Left ventricle myocardium inferior (tissue), 1 donor: Measurements from ENCODE around the gene SLC35A2. TPM values are rescaled to one million over a fixed set of nuclear protein-coding genes. Genes with fewer than 3 reads are reported as not detected.
A peak's percentile ranks its signal among the peaks of the same experiment; 100 is the strongest.

Experiments
- DNase-seq: peaks from one replicate; pipeline ENCODE4 v3.0.0-alpha.2; 2020
- H3K27ac ChIP-seq: fragments of 200-600 bp; replicated peaks from 2 replicates; pipeline ENCODE4 v1.8.0; 2021
- H3K27me3 ChIP-seq: fragments of 200-600 bp; 2 replicates; pipeline ENCODE4 v1.8.0; 2021; ENCODE audit warnings: low read depth
- H3K36me3 ChIP-seq: fragments of 200-600 bp; 2 replicates; pipeline ENCODE4 v1.8.0; 2021
- H3K4me1 ChIP-seq: fragments of 200-600 bp; 2 replicates; pipeline ENCODE4 v1.8.0; 2021
- H3K4me3 ChIP-seq: fragments of 200-600 bp; 2 replicates; pipeline ENCODE4 v1.8.0; 2021; ENCODE audit warnings: mild to moderate bottlenecking, moderate library complexity
- H3K9me3 ChIP-seq: fragments of 200-600 bp; replicated peaks from 2 replicates; pipeline ENCODE4 v1.8.0; 2021
- intact Hi-C: fragments of 100-400 bp; cut with micrococcal nuclease; formaldehyde crosslinking; loops from one replicate; pipeline ENCODE4 v1.11.0; 2022
- total RNA-seq: library from RNA; stranded (reverse); fragmentation: NEBNext Ultra II Directional; extraction: Animal tissue kit (Norgen Biotek cat#: 25700); gene quantifications from one replicate; pipeline ENCODE4 v1.2.1, GENCODE V29; 2021
- TF ChIP-seq, protein P1 (sequence below): fragments of 200-600 bp; IDR thresholded peaks from 2 replicates; pipeline ENCODE4 v1.8.0; 2021; ENCODE audit warnings: antibody characterized with exemption, mild to moderate bottlenecking, borderline replicate concordance
- donor health status: DM: no; HTN: yes; CAD: no; lungs with severe emphysema.

The SLC35A2 gene
- total RNA-seq, 1 donor from 2014 or later = 10.4 TPM

DNA sequence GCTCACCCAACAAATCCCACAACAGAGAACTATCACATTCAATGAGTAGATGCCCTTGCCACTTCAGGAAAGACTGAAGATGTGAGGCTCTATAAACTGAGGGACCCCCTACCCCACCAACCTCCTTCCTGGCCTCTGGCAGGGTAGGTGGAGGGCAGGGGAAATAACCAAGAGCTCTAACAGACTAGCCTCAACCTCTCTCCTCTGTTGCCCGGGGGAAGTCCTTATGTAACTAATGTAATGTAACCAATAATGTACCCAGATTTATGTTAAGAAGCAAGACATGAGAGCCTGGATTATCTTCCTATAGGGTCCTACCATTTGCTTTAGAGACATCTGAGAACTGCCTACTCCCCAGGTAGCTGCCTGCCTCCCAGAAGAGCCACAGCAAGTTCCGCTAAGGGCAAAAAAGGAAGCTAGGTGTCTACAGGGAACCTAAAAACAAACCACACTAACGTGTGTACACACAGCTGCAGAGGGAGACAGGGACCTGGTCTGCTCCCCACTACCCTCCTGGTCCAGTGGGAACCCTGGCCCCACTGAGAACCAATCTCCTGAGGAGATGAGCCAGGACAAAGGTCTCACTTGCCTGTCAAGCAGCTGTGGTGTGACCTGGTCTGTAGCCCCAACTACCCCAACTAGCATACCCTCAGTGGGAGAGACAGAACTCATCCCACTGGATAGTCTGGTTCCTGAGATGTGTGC is 28.2 kb upstream of the SLC35A2 start:
- H3K27ac ChIP-seq = no peak overlapping the region
- H3K4me1 ChIP-seq = peaks cover 42% of the 10 kb centered on the region
- intact Hi-C loops = no loop called here

DNA sequence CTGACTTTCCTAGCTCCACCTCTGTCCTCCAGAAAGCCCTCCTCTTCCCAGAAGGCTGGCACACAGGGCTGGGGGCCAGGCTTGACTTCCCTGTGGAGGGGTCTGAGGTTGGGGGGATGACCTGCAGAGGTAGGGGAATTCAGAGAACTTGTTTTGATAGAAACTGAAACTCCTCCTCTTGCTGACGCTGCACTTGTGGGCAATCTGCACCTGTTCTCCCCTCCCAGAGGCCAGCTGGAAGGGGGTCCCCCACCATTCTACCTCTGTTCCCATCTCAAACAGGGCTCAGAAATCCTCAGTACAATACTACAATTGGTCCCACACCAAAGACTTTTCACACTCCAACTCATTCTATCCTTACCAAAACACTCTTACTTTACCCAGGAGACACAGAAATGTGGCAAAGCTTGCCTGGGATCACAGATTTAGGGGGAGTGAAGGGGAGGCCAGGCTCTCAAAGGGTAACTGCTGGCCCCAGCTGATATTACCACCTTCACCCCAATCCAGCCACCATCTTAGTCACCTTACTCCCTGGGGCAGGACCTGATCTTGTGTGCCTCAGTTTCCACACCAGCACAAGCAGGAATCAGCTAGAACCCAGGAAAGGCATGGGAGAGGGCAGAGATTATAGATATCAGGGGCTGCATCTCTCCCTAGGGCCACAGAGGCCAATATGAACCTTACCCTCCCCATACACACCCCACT is 27.4 kb upstream of the SLC35A2 start:
- no peaks in the 10 kb centered on the region for H3K9me3 ChIP-seq
- no peaks in the 10 kb centered on the region for H3K27me3 ChIP-seq
- H3K4me3 ChIP-seq = no peak overlapping the region
- H3K4me1 ChIP-seq = peaks cover 42% of the 10 kb centered on the region
- peaks cover 7% of the 10 kb centered on the region for H3K36me3 ChIP-seq
- intact Hi-C loops = no loop called here
- no peak overlapping the region for H3K27ac ChIP-seq
- no peak for DNase-seq
- TF ChIP-seq, protein P1, sequence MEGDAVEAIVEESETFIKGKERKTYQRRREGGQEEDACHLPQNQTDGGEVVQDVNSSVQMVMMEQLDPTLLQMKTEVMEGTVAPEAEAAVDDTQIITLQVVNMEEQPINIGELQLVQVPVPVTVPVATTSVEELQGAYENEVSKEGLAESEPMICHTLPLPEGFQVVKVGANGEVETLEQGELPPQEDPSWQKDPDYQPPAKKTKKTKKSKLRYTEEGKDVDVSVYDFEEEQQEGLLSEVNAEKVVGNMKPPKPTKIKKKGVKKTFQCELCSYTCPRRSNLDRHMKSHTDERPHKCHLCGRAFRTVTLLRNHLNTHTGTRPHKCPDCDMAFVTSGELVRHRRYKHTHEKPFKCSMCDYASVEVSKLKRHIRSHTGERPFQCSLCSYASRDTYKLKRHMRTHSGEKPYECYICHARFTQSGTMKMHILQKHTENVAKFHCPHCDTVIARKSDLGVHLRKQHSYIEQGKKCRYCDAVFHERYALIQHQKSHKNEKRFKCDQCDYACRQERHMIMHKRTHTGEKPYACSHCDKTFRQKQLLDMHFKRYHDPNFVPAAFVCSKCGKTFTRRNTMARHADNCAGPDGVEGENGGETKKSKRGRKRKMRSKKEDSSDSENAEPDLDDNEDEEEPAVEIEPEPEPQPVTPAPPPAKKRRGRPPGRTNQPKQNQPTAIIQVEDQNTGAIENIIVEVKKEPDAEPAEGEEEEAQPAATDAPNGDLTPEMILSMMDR = no peak

More for the DNA sequence above, 28.2 kb upstream of the SLC35A2 start:
- Histone ChIP-seq H3K9me3 (no peaks in the 10 kb centered on the region), H3K27me3 (no peaks in the 10 kb centered on the region), H3K36me3 (no peaks in the 10 kb centered on the region), H3K4me3 (no peak overlapping the region)
- DNase-seq = no peak
- TF ChIP-seq, protein P1 = no peak

DNA sequence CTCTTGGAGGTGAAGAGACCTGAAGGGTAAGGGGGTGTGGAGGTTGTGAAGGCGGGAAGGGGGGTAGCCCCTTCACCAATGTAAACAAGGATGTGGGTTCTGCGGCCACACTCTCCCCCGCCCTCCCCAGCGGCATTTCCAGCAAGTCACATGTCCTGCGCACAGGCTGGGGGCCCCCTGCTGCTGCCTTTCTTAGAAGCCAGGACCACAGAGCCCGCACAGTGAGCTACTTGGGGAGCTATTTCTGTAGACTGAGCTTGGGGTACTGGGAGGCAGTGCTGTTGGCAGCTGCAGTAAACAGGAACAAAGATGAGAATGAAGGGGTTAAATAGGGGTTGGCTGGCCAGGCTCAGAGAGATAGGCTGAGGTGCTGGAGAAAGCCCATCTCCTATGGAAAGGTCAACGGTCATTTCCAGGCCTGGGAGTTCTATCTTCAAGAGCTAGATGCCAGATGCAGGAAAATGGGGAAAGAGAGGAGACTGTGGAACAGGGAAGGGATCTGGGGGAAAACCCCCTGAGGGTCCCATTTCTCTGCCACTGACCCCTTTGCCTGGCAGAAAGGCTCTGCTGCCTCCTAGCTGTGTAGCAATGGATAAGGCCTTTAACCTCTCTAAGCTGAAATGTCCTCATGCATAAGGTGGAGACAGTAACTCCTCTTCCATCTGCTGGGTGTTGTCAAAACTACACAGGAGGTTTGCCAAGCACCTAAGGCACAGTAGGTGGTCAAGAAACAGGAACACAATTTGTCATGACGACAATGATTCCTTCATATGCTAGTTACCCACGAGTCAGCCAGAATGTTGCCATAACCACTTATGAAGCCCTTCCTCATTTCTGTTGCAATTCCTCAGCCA is 25.8 kb upstream of the SLC35A2 start:
- DNase-seq = peak; percentile 33
- H3K9me3 ChIP-seq = no peaks in the 10 kb centered on the region
- no peaks in the 10 kb centered on the region for H3K27me3 ChIP-seq
- H3K27ac ChIP-seq = peak overlapping the region; percentile 33
- peaks cover 42% of the 10 kb centered on the region for H3K4me1 ChIP-seq
- no peak overlapping the region for H3K4me3 ChIP-seq
- intact Hi-C loops = no loop called here
- peaks cover 18% of the 10 kb centered on the region for H3K36me3 ChIP-seq
- TF ChIP-seq, protein P1 = peak; percentile 16

DNA sequence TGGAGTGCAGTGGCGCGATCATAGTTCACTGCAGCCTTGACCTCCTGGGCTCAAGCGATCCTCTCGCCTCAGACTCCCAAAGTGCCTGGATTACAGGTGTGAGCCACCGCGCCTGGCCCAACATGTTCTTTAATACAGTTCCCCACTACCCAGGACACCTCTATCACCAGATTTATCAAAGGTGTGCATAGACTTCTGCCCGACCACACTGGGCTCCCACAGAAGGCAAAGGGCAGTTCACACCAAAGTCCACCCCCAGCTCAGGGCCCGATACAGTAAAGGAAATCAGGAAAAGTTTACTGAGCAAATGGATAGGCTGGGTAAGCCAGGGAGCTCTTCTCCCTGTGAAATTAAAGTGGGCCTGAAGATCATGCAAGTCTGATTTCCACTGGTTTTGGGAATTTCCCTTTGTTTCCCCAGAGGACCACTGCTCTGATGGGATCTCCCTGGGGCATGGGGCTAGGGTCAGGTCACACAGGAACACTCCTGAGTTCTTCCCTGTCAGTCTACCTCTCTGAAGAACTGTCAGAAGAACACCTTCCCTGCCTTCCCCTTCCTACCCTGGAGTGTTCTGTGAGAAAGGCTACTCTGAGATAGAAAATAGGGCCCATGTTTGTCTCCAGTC is 25.1 kb upstream of the SLC35A2 start:
- peaks cover 39% of the 10 kb centered on the region for H3K4me1 ChIP-seq
- H3K4me3 ChIP-seq = no peak overlapping the region
- intact Hi-C loops = no loop called here
- TF ChIP-seq, protein P1 = no peak
- DNase-seq = no peak
- H3K36me3 ChIP-seq = peaks cover 21% of the 10 kb centered on the region
- no peaks in the 10 kb centered on the region for H3K9me3 ChIP-seq
- H3K27ac ChIP-seq = peak overlapping the region; percentile 33
- no peaks in the 10 kb centered on the region for H3K27me3 ChIP-seq

DNA sequence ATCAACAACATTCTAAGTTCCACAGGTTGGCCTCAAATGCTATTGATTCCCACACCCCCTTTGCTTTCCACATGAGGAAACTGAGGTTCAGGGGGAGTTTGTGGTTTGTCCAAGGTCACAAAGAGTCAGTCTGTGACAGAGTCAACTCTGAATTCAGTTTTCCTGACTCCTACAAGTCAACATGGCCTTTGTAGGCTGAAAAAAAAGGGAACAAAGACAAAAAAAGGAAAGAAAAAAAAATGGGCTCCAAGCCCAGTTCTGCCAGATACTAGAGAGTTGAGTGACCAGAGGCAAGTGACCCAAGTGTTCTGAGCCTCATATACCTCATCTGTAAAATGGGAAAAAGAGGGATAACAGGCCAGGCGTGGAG is 23.8 kb upstream of the SLC35A2 start:
- intact Hi-C loops = no loop called here
- no peaks in the 10 kb centered on the region for H3K9me3 ChIP-seq
- H3K27me3 ChIP-seq = no peaks in the 10 kb centered on the region
- peaks cover 24% of the 10 kb centered on the region for H3K36me3 ChIP-seq
- H3K4me1 ChIP-seq = peaks cover 27% of the 10 kb centered on the region
- TF ChIP-seq, protein P1 = no peak
- no peak overlapping the region for H3K27ac ChIP-seq
- no peak for DNase-seq
- no peak overlapping the region for H3K4me3 ChIP-seq
